ENCODE data around the gene CDKN2AIPNL. TPM values are rescaled to one million over a fixed set of nuclear protein-coding genes. Genes with fewer than 3 reads are reported as not detected.

The CDKN2AIPNL gene
- total and polyA plus RNA-seq, 4 donors, result 42.6 to 69.3 (median 51.0) TPM

DNA sequence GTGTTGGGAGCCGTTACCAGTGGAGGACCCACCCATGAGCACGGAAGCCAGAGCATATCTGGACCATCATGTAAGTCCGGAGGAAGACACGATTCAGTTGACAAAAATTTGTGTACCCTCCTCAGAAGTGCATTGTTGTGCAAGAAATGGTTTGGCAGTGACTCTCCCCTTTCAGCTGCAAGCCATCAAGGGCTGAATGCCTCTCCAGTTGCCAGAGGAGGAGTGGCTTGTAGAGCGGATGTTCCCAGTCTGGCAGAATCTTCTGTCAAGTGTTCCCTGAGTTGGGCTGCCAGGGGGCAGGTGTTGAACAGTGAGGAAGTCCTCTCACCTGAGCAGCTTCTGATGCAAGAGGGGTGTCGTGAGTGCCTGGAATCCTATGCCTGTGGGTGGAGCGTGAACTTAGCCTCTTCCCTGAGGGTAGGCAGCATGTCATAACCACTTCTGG lies 27.6 kb upstream of the CDKN2AIPNL start:
- Histone ChIP-seq H3K4me3 (ENCODE audit: low read depth, low read length) (no peak overlapping the region), H3K4me1 (ENCODE audit: control insufficient read depth, insufficient read depth, low read length) (peaks cover 28% of the 10 kb centered on the region), H3K27me3 (ENCODE audit: control insufficient read depth, insufficient read depth, low read length) (peaks cover 3% of the 10 kb centered on the region), H3K27ac (ENCODE audit: low read depth, low read length) (no peak overlapping the region), H3K9me3 (ENCODE audit: control insufficient read depth, insufficient read depth, low read length) (no peaks in the 10 kb centered on the region), H3K36me3 (ENCODE audit: control insufficient read depth, insufficient read depth, low read length) (no peaks in the 10 kb centered on the region)
- 53% methylated on average over 7 of the region's 7 CpGs for WGBS (ENCODE audit: insufficient coverage)
- DNase-seq (ENCODE audit: low read depth in 4 of 6, low spot score in 6 of 6), result peak in 2 of 6 donors; percentile 56 to 69

DNA sequence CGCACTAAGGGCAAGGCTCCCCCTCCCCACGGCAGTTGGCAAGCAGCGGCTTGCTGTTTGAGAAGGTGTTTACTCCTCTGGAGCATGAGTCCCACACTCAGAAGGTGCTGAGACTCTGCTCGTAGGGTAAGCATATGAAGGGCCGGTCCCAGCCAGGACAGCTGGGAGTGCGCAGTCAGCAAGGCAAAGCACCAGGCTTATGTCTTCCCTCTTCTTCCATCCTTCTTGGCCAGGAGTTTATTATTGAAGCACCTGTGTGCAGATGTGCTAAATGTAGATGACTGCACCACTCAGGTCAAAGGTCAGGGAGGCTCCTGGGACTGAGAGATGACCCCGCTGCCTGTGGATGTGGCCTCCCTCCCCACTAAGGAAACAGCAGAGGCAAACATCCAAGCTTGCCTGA lies 27.0 kb upstream of the CDKN2AIPNL start:
- H3K27me3 ChIP-seq (ENCODE audit: control insufficient read depth, insufficient read depth, low read length), result peaks cover 3% of the 10 kb centered on the region
- H3K4me3 ChIP-seq (ENCODE audit: low read depth, low read length), result no peak overlapping the region
- no peaks in the 10 kb centered on the region for H3K36me3 ChIP-seq (ENCODE audit: control insufficient read depth, insufficient read depth, low read length)
- H3K27ac ChIP-seq (ENCODE audit: low read depth, low read length), result no peak overlapping the region
- DNase-seq (ENCODE audit: low read depth in 4 of 6, low spot score in 6 of 6), result no peak
- H3K9me3 ChIP-seq (ENCODE audit: control insufficient read depth, insufficient read depth, low read length), result no peaks in the 10 kb centered on the region
- H3K4me1 ChIP-seq (ENCODE audit: control insufficient read depth, insufficient read depth, low read length), result peaks cover 28% of the 10 kb centered on the region
- 95% methylated on average over 5 of the region's 7 CpGs for WGBS (ENCODE audit: insufficient coverage)

DNA sequence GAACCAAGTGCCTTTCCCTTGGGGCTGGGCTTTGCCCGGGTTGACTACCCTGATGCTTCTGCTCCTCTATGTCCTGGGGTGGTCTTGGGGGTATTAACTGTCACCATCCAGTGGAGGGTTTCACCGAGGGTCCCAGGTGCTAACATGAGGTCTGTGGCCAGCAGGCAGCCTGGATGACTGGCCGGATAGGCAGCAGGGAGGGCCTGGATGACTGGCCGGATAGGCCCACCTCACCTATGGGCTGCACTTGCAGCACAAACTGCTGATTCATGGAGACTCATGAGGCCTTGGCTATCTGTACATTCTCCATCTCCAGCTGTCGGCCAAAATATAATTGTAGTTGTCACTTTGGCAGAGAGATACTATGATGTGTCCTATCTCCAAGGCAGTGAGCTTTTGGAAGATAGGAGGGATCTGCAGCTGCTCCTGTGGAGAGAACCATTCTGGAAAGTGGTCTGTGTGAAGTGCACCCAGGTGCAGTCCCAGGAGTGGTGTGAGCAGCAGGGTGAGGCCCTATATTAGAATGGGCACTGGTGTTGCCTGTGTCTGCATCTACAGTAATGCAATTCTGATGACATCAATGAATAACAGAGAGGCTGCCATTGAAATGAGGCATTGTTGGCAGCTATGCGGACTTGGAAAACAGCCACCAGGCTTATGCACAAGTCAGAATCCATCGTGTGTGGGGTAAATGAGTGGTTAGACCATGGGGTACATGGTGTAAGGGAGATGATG lies 26.3 kb upstream of the CDKN2AIPNL start:
- 75% methylated on average over 7 of the region's 7 CpGs for WGBS (ENCODE audit: insufficient coverage)
- peaks cover 28% of the 10 kb centered on the region for H3K4me1 ChIP-seq (ENCODE audit: control insufficient read depth, insufficient read depth, low read length)
- H3K27ac ChIP-seq (ENCODE audit: low read depth, low read length), result no peak overlapping the region
- H3K36me3 ChIP-seq (ENCODE audit: control insufficient read depth, insufficient read depth, low read length), result no peaks in the 10 kb centered on the region
- peaks cover 3% of the 10 kb centered on the region for H3K27me3 ChIP-seq (ENCODE audit: control insufficient read depth, insufficient read depth, low read length)
- H3K9me3 ChIP-seq (ENCODE audit: control insufficient read depth, insufficient read depth, low read length), result no peaks in the 10 kb centered on the region
- peak in 2 of 6 donors; percentile 41 to 54 for DNase-seq (ENCODE audit: low read depth in 4 of 6, low spot score in 6 of 6)
- no peak overlapping the region for H3K4me3 ChIP-seq (ENCODE audit: low read depth, low read length)

DNA sequence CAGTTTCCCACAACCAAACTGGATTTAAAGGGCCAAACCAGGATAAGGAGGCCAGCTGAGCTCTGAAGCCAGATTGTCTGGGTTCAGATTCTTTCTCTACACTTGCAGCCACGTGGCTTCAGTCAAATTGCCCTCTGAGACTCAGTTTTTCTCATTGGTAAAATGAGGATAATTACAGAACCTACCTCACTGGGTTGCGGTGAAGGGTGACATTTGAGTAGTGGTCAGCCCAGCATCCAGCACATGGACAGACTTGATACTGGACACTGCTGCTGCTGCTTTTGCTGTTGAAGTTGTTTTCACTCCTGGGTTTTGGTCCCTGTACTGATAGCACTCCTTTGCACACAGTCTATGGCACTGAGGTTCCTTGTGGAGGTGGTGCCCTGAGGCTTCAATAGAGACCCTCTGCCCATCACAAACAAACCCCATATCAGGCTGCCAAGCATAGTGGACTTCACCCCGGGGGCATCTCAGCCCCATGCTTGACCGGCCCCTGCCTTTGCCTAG lies 25.7 kb upstream of the CDKN2AIPNL start:
- H3K27me3 ChIP-seq (ENCODE audit: control insufficient read depth, insufficient read depth, low read length), result peaks cover 3% of the 10 kb centered on the region
- H3K4me1 ChIP-seq (ENCODE audit: control insufficient read depth, insufficient read depth, low read length), result peaks cover 28% of the 10 kb centered on the region
- H3K27ac ChIP-seq (ENCODE audit: low read depth, low read length), result no peak overlapping the region
- no peaks in the 10 kb centered on the region for H3K9me3 ChIP-seq (ENCODE audit: control insufficient read depth, insufficient read depth, low read length)
- WGBS (ENCODE audit: insufficient coverage), result 100% methylated on average over 1 of the region's 4 CpGs
- no peaks in the 10 kb centered on the region for H3K36me3 ChIP-seq (ENCODE audit: control insufficient read depth, insufficient read depth, low read length)
- no peak for DNase-seq (ENCODE audit: low read depth in 4 of 6, low spot score in 6 of 6)
- no peak overlapping the region for H3K4me3 ChIP-seq (ENCODE audit: low read depth, low read length)

DNA sequence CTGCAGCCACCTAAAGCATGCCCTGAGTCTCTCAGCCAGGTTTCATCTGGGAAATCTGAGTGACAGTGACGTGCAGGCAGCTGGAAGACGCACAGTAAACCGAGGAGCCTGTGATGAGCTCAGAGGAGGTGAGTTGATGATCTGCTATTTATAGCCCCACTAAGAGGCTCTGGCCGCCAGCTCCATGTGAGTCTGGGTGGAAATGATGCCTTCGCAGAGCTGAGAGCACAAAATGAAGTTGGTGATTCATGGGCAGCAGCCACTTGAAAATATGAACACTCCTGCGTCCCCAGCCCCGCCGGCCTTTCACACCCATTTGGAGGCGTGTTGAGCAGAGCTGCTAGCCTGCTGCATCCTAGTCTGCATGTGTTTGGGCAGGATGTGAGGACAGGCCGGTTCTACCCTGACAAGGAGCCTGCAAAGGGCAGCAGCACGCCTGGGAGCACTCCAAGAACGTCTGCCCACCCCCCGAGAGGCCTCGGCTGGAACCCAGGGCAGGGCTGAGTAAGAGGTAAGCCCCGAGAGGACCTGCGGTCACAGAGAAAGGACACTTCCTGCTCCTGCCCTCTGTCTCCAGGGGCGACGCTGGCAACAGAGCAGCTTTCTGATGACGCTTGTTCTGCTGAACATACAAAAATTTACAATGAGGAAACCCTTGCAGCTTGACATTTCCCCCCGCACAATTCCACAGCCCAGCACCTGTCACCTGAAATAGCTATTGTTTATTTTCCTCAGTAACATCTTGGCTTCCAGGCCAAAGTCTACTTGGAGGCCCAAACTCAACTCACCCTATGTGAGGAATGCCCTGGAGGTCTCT lies 25.1 kb upstream of the CDKN2AIPNL start:
- Histone ChIP-seq H3K36me3 (ENCODE audit: control insufficient read depth, insufficient read depth, low read length) (no peaks in the 10 kb centered on the region), H3K9me3 (ENCODE audit: control insufficient read depth, insufficient read depth, low read length) (no peaks in the 10 kb centered on the region), H3K4me3 (ENCODE audit: low read depth, low read length) (no peak overlapping the region), H3K27me3 (ENCODE audit: control insufficient read depth, insufficient read depth, low read length) (peaks cover 3% of the 10 kb centered on the region), H3K27ac (ENCODE audit: low read depth, low read length) (no peak overlapping the region), H3K4me1 (ENCODE audit: control insufficient read depth, insufficient read depth, low read length) (peaks cover 28% of the 10 kb centered on the region)
- WGBS (ENCODE audit: insufficient coverage), result 55% methylated on average over 19 of the region's 20 CpGs
- DNase-seq (ENCODE audit: low read depth in 4 of 6, low spot score in 6 of 6), result peak in 2 of 6 donors; percentile 23 to 66

DNA sequence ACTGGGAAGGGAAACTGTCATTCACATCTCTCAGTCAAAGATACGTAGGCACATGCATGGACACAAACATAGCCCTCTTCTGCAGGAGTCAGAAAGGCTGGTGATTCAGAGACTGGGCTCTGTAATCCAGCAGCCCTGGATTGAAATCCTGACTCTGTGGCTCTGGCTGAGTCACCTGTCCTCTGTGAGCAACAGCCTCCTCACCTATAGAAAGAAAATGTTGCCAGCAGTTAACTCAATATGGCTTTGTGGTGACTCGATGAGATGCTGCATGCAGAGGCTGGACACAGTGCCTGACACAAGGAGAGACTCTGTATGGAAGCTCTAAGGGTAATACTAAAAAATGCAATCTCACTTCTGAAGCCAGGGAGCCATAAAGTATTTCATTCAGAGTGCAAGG lies 23.9 kb upstream of the CDKN2AIPNL start:
- Histone ChIP-seq H3K27me3 (ENCODE audit: control insufficient read depth, insufficient read depth, low read length) (peaks cover under 1% of the 10 kb centered on the region), H3K4me3 (ENCODE audit: low read depth, low read length) (no peak overlapping the region), H3K27ac (ENCODE audit: low read depth, low read length) (no peak overlapping the region), H3K9me3 (ENCODE audit: control insufficient read depth, insufficient read depth, low read length) (no peaks in the 10 kb centered on the region), H3K4me1 (ENCODE audit: control insufficient read depth, insufficient read depth, low read length) (peaks cover 28% of the 10 kb centered on the region), H3K36me3 (ENCODE audit: control insufficient read depth, insufficient read depth, low read length) (no peaks in the 10 kb centered on the region)
- WGBS (ENCODE audit: insufficient coverage), result 100% methylated on average over 1 of the region's 2 CpGs
- DNase-seq (ENCODE audit: low read depth in 4 of 6, low spot score in 6 of 6), result no peak

DNA sequence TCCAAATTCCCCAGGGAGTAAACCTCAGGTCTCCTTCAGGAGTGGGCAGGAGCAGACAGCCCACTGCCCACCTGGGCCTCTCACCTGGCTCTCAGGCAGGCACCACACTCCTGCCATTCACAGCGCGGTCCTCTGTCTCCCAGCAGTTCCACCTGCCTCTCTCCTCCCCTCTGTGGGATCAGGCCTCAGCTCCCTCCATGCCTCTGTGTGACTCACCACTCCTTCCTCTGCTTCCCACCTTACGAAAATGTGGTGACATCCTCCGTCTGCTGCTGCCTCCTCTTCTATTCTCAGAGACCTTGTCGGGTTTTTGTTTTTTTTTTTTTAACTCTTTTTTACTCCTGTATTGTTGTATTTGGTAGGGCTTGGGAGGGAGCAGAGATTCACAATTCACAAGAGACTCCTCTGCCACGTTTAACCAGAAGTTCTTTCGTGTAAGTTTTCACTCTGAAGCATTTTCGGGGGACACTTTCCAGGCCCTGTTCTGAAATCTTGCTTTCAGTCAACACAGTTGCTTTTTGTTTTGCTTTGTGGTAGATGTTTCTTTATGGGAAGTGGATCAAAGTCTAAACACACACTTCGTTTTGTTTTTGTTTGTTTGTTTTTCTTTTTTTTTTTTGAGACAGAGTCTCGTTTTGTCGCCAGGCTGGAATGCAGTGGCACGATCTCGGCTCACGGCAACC lies 21.1 kb upstream of the CDKN2AIPNL start:
- Histone ChIP-seq H3K4me1 (ENCODE audit: control insufficient read depth, insufficient read depth, low read length) (peaks cover 12% of the 10 kb centered on the region), H3K27ac (ENCODE audit: low read depth, low read length) (no peak overlapping the region), H3K4me3 (ENCODE audit: low read depth, low read length) (no peak overlapping the region), H3K27me3 (ENCODE audit: control insufficient read depth, insufficient read depth, low read length) (no peaks in the 10 kb centered on the region), H3K9me3 (ENCODE audit: control insufficient read depth, insufficient read depth, low read length) (no peaks in the 10 kb centered on the region), H3K36me3 (ENCODE audit: control insufficient read depth, insufficient read depth, low read length) (no peaks in the 10 kb centered on the region)
- 77% methylated on average over 4 of the region's 14 CpGs for WGBS (ENCODE audit: insufficient coverage)
- DNase-seq (ENCODE audit: low read depth in 4 of 6, low spot score in 6 of 6), result no peak

DNA sequence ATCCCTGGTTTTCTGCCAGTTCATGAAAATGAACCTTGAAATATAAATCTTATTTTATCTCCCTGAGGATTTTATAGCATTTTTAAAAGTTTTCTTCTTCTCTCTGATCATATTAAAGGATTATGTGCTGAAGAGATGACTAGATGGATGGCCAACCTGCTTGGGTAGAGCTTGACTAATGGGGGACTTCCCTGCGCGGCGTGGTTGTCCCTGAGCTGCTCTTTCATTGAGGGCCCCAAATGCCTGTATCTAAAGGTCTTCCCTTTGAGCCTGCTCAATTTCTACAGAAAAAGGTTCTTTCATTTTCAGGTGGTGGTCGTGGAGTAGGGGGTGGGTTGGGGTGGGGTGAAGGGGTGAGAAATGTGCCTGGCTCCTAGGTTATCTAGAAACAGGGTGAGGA lies 20.5 kb upstream of the CDKN2AIPNL start:
- peaks cover 8% of the 10 kb centered on the region for H3K4me1 ChIP-seq (ENCODE audit: control insufficient read depth, insufficient read depth, low read length)
- DNase-seq (ENCODE audit: low read depth in 4 of 6, low spot score in 6 of 6), result no peak
- H3K9me3 ChIP-seq (ENCODE audit: control insufficient read depth, insufficient read depth, low read length), result no peaks in the 10 kb centered on the region
- whole genome bisulfite sequencing (ENCODE audit: insufficient coverage), result 90% methylated on average over 3 of the region's 4 CpGs
- H3K27ac ChIP-seq (ENCODE audit: low read depth, low read length), result no peak overlapping the region
- H3K27me3 ChIP-seq (ENCODE audit: control insufficient read depth, insufficient read depth, low read length), result no peaks in the 10 kb centered on the region
- no peak overlapping the region for H3K4me3 ChIP-seq (ENCODE audit: low read depth, low read length)
- no peaks in the 10 kb centered on the region for H3K36me3 ChIP-seq (ENCODE audit: control insufficient read depth, insufficient read depth, low read length)

DNA sequence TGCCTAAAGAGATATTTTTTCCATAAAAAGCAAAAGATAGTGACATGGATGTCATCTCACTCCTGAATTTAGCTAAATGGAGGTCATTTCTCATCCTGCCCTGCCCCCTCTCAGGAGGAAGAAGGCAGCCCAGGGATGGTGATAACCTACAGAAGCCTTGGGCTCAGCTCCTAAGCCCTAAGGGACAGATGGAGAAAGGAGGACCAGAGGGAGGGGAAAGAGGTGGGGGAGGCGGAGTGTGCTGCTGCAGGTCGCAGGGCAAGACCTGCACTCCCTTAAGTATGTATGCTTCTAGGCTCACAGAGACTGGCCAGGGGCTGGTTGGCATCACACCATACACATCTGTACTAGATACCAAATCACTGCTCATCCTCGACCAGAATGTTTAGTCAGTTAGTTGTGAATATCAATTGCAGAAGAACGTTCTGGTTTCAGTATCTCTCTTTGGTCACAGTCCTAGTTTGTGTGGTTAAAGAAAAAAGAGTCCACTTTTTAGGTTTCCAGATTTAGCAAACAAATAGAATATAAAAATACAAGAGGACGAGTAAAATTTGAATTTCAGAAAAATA lies 18.4 kb upstream of the CDKN2AIPNL start:
- Histone ChIP-seq H3K36me3 (ENCODE audit: control insufficient read depth, insufficient read depth, low read length) (no peaks in the 10 kb centered on the region), H3K4me3 (ENCODE audit: low read depth, low read length) (no peak overlapping the region), H3K9me3 (ENCODE audit: control insufficient read depth, insufficient read depth, low read length) (no peaks in the 10 kb centered on the region), H3K4me1 (ENCODE audit: control insufficient read depth, insufficient read depth, low read length) (no peaks in the 10 kb centered on the region), H3K27me3 (ENCODE audit: control insufficient read depth, insufficient read depth, low read length) (no peaks in the 10 kb centered on the region), H3K27ac (ENCODE audit: low read depth, low read length) (no peak overlapping the region)
- DNase-seq (ENCODE audit: low read depth in 4 of 6, low spot score in 6 of 6), result no peak
- no CpG with 5 or more reads among the region's 5 CpGs for WGBS (ENCODE audit: insufficient coverage)

All from spinal cord (tissue), 10 donors.